HG02763 (cell line): ENCODE data around the gene TLE3.

ENCODE experiments used
- ATAC-seq: cut with Tn5 transposase; IDR thresholded peaks from one replicate; pipeline ENCODE4 v1.9.1; 2021; ENCODE audit warnings: mild to moderate bottlenecking, moderate library complexity; ENCODE audit not compliant: unreplicated experiment

The TLE3 gene

GRCh38 chr15:70084461-70084860, 13.3 kb downstream of the TLE3 start:
- ATAC-seq: no peak

- no peak for ATAC-seq
Measured at GRCh38 chr15:70083946-70084345, 13.8 kb downstream of the TLE3 start.

- no peak for ATAC-seq
Measured at GRCh38 chr15:70083418-70083817, 14.3 kb downstream of the TLE3 start.

- ATAC-seq: no peak
Measured at GRCh38 chr15:70082281-70082900, 15.3 kb downstream of the TLE3 start.

DNA sequence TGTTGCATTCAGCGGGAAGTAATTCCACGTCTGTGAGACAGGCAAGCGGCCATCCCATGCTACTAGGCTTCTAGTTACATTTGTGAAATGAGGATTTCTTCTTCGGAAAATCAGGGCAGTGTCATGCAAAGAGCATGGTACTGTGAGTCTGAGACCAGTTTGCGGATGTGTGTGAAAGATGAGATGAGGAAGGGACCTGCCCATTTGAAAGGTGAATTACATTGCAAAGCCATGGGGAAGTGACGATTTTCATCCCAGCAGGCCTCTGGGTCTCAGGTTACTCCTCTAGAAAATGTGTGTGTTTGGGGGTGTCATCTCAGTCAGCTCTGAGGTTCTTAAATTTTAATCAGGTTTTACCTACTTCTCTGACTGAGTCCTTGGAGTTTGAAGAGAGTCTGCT, 16.1 kb downstream of the TLE3 start:
- no peak for ATAC-seq

- ATAC-seq: no peak
Measured at GRCh38 chr15:70080347-70080746, 17.4 kb downstream of the TLE3 start.

- ATAC-seq: no peak
Measured at GRCh38 chr15:70079888-70080287, 17.8 kb downstream of the TLE3 start.

- no peak for ATAC-seq
Measured at GRCh38 chr15:70078578-70079417, 18.9 kb downstream of the TLE3 start.

DNA sequence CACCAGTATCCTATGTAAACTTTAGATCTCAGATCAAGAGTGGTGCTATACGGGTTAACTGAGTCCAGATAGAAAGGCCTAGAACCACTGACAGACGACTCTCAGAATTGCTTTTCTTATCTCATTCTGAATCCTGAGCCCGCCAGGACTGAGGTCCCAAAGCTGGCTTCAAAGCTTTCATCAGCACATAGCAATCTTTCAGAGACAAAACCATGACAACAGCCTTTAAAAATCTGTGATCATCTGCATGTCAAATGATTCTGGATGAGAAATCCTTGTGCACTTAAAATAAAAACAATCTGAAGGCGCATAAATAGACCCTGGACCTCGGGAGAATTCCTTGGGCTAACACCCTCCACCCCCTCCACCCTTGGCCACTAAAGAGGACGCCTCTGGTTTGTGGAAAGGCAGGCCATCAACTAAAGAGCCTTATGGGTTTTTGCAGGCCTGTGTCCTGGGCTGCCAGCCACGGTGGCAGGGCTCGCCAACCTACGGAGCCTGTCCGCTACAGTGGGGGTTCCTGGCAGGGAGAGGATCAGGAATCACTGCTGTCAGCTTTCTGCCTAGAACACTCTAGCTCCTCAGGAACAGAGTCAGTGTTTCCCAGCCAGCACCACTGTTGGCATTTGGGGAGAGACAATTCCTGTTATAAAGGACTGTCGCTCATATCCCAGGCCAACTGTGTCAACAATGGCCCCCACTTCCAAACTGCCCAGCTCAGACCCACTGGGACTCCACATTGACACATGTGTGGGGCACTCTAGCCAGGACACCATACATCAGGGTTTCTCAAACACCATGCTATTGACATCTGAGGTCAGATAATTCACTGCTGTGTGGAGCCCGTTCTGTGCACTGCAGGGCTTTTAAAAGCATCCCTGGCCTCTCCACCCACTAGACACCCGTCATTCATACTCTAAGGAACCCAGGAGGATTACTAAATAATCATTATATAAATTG, 20.2 kb downstream of the TLE3 start:
- ATAC-seq: no peak

DNA sequence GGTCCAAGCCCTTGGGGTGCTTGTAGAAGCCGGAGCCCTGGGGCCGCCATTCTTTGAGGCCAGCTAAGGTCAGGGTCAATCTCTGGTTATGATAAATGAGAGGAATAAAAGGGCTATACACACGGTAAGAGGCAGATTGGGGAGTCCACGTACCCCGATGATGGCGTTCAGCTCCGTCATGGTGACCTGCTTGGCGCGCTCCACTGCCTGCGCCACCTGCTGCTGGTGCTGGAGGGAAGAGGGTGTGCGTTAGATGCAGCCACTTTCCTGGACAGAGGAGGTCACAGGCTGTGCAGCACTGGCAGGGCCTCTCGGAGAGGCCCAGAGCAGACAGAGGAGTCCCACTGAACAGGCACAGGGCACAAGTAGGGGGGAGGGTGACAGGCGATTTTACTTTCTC, 23.3 kb downstream of the TLE3 start:
- ATAC-seq: no peak

GRCh38 chr15:70072479-70072878, 25.2 kb downstream of the TLE3 start:
- ATAC-seq: no peak

DNA sequence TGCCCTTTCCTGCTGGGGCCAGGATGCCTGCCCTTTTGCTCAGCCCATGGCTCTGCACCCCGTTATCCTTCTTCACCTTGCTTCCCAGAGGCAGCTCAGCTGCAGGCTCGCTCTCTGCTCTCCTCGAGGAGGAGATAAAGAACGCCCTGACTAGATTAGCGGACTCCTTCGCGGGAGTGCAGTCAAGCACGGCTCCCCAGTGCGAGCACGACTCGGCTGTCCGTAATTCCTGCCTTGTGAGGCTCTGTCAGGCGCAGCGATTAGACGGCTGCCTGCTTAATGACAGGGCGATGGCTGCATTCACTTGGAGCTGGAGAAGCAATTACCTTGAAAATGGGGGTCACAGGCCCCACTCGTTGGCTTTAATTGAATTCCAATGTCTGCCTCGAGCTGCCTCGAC, 25.9 kb downstream of the TLE3 start:
- ATAC-seq: no peak

- ATAC-seq: no peak
Measured at GRCh38 chr15:70069716-70070115, 28.0 kb downstream of the TLE3 start.

- no peak for ATAC-seq
Measured at GRCh38 chr15:70068783-70069565, 28.7 kb downstream of the TLE3 start.

DNA sequence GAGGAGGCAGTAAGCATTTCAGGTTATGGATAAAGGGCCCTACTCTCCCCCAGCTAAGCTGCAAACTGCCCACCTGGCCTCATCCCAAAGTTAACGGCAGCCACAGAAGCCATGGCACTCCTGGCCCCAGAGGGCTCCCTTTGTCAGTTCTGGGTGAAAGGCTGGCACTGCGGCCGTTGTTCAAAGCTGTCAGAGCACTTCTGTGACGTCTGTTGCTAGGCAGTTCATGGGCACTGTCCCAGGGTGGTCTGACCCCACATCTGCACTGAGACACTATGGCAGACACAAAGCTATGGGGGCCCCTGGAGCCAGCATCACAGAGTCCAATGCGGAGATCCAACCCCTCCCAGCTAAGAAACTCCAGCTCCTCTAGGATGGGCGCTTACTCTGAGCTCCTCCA, 30.0 kb downstream of the TLE3 start:
- ATAC-seq: no peak

GRCh38 chr15:70067011-70067410, 30.7 kb downstream of the TLE3 start:
- no peak for ATAC-seq

- no peak for ATAC-seq
Measured at GRCh38 chr15:70066447-70066846, 31.3 kb downstream of the TLE3 start.

DNA sequence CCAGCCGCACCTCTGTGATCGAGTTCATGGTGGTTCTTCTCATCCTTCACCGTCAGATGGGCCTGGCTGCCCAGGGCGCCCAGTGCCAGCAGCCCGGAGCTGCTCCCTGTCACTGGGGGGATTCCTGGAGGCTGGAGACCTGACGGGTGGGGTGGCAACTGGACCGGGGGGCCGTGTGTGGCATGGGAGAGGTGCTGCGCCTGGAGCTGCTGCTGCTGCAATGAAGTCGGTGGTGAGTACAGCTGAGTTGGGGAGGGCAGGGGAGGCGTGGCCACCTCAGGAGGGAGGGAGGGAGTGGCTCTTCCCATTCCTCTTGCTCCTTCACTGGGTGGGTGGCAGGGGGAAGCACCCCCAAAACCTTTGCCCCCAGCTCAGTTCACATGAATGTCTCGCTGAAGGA, 31.7 kb downstream of the TLE3 start:
- no peak for ATAC-seq

GRCh38 chr15:70065006-70065722, 32.6 kb downstream of the TLE3 start:
- ATAC-seq: no peak

- no peak for ATAC-seq
Measured at GRCh38 chr15:70064441-70064840, 33.3 kb downstream of the TLE3 start.
